GM19468 (cell line): Measurements from ENCODE around the gene HSFX4.
"Not testable (repeated sequence)": the region's sequence is repeated elsewhere in the genome, so short reads cannot be mapped to it uniquely, and the experiment has no call there.

Experiments used
- ATAC-seq: cut with Tn5 transposase; IDR thresholded peaks from one replicate; pipeline ENCODE4 v1.9.1; 2021; ENCODE audit warnings: mild to moderate bottlenecking, moderate library complexity, moderate number of reproducible peaks; ENCODE audit not compliant: unreplicated experiment; ENCODE audit errors: extremely low read depth

HSFX4 gene, protein sequence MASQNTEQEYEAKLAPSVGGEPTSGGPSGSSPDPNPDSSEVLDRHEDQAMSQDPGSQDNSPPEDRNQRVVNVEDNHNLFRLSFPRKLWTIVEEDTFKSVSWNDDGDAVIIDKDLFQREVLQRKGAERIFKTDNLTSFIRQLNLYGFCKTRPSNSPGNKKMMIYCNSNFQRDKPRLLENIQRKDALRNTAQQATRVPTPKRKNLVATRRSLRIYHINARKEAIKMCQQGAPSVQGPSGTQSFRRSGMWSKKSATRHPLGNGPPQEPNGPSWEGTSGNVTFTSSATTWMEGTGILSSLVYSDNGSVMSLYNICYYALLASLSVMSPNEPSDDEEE

DNA sequence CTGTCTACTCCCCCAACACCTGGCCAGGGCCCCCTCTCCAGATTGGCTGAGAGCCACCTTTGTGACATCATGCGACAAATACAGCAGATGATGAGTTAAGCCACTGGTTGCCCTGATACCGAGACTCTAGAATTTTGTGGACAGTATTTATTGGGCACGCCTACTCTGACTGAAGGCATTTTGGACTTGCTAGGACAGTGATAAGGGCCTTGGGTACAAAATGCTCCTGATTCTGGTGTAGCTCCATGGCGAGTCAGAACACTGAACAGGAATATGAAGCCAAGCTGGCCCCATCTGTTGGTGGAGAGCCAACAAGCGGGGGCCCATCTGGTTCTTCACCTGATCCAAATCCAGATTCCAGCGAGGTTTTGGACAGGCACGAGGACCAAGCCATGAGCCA, at the start of gene HSFX4:
Gene HSFX4, plus strand, starts transcription at position 174 of the 400 bp plus-strand sequence. Its CDS starts 72 bp downstream, at position 246.
- not testable (repeated sequence) for ATAC-seq

DNA sequence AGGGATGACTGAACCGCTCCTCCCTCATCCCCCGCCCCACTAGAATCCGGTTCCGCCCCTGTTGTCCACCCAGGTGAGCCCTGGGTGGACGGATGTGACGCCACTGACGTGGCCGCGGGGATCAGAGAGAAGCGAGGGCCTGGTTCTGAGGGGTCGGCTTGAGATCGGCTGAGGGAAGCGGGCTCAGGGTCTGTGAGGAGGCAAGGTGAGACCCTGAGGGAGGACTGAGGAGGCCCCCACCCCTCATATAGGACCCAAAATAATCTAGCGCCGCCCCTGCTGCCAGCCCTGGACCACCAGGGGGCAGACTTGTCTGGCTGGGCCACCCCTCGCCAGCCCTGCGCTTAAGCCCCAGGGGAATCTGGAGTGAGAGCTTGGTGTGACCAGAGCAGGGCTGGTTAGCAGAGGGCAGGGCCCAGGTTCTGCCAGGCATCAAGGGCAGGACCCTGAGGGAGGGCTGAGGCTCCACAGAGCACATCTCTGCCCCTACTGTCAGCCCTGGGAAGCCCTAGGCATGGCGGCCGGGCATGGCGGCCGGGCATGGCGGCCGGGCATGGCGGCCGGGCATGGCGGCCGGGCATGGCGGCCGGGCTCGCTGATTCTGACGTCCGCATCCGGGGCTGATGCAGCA, 48.2 kb upstream of the HSFX4 start, which contains the start of gene MAGEA8:
Gene MAGEA8, plus strand, starts transcription at position 103 of the 631 bp plus-strand sequence. CDS start 3,090 bp downstream, outside the sequence.
- ATAC-seq, result no peak

DNA sequence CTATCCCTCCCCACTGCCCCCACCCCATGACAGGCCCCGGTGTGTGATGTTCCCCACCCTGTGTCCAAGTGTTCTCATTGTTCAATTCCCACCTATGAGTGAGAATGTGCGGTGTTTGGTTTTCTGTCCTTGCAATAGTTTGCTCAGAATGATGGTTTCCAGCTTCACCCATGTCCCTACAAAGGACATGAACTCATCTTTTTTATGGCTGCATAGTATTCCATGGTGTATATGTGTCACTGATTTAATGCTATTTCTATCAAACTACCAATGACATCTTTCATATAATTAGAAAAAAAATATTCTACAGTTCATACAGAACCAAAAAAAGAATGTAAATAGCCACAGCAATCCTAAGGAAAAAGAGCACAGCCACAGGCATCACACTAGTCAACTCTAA, 38.5 kb upstream of the HSFX4 start:
- ATAC-seq, result not testable (repeated sequence)

DNA sequence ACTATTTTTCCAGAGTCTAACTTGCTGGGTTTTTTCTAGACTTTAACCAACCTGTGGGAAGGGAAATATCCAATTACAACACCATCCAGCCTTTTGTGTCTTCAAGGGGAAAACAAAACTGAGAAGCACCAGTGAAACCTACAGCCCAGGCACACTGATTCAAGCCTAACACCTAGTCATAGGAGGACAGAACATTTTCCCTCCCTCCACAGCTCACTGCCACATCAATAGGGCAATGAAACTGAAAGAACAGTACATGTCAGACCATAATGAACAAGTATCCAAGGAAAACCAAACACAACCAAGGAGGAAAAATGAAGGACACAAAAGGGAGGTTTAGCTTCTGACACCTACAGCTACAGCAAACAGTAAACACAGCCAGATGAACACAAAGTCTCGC, 30.8 kb upstream of the HSFX4 start:
- no peak for ATAC-seq

DNA sequence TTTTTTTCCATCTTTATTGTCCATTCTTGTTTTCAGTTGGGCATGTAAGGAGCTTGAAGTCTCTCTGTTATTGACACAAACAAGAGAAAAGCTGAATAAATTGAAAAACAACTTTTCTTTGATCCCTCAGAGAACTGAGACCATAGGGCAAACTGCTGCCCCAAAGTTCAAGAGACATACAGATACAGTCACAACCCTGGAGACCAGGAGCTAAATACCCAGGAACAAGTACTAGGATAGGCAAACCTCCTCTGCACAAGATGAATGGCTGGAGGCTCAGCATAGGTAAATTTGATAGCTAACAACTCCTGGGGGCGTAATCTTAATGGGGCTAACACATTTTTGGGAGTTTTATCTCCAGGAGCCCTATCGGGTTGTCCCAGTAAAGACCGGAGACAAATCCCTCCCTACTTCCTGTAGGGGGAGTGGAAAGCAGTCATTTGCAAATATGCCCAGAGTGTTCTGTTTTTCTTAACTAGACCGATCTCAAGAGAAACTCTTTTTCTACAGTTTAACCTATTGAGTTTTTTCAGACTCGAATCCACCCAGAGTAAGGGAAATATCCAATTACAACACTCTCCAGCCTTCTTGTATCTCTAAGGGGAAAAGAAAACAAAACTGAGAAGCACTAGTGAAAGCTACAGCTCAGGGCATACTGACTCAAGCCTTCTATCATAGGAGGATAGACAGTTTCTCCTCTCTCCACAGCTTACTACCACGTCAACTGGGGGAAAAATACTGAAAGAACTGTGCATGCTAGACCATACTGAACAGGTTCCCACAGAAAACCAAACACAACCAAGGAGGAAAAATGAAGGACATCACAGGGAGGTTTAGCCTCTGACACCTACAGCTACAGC, 25.3 kb upstream of the HSFX4 start:
- peak; percentile 76 for ATAC-seq

DNA sequence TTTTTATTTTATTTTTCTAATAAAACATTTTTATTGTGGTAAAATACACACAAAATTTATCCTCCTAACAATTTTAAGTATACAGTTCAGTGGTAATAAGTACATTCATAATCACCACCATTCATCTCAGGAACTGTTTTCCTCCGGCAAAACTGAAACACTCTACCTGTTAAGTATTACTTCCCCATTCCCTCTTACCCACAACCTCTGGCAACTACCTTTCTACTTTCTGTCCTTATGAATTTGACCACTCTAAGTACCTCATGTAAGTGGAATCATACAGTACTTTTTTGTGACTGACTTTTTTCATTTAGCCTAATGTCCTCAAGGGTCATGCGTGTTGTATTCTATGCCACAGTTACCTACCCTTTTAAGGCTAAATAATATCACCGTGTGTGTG, 21.1 kb upstream of the HSFX4 start:
- peak; percentile 47 for ATAC-seq

DNA sequence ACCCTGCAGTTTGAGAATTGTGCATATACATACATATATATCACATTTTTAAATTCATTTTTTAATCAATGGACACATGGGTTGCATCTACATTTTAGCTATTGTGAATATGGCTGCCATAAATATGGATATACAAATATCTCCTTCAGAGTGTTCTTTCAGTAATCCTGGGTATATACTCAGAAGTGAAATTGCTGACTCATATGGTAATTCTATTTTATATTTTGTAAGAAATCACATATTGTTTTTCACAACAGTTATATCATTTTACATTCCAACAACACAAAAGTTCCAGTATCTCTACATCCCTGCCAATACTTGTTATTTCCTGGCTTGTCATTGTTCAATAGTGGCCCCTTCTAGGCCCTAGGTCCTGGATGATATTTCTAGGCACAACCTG, 20.6 kb upstream of the HSFX4 start:
- no peak for ATAC-seq

DNA sequence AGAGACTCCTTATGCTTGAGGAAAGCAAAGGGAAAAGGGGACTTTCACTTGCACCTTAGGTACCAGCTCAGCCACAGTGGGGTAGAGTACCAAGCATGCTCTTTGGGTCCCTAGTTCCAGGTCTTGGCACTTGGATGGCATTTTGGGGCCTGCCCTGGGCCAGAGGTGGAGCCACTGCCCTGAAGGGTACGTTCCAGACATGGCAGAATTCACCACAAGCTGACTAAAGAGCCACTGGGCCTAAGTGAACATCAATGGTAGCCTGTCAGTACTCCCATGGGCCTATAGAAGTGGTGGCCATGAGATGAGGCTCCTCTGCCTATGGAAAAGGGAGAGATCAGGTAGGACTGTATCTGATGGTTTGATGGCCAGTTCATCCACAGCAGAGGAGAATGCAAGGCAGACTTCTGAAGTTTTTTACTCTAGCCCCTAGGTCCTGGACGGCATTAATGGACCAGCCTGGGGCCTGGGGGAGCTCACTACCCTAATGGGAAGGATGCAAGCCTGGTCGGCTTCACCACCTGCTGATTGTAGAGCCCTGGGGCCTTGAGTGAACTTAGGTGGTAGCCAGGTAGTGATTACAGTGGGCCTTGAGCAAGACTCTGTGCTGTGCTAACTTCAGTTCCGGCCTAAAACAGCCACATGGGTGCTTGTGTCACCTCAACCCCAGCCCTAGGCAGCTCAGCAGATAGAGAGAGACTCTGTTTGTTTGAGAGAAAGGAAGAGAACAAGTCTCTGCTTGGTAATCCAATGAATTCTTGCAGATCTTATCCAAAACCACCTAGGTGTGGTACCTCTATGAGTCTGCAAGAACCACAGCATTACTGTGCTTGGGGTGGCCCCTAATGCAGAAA, 19.8 kb upstream of the HSFX4 start:
- no peak for ATAC-seq

DNA sequence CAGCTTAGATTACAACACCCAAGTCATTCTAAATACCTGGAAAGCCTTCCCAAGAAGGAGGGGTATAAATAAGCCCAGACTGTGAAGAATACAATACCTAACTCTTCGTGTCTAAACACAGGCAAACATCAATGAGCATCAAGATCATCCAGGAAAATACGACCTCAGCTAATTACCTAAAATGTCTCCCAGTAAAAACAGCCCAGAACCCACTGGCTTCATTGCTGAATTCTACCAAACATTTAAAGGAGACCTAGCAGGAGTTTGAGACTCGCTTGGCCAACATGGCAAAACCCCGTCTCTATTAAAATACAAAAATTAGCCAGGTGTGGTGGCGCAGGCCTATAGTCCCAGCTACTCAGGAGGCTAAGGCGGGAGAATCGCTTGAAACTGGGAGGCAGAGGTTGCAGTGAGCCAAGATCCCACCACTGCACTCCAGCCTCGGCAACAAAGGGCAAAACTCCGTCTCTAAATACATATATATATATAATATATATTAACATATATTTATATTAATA, 19.1 kb upstream of the HSFX4 start:
- ATAC-seq, result no peak

DNA sequence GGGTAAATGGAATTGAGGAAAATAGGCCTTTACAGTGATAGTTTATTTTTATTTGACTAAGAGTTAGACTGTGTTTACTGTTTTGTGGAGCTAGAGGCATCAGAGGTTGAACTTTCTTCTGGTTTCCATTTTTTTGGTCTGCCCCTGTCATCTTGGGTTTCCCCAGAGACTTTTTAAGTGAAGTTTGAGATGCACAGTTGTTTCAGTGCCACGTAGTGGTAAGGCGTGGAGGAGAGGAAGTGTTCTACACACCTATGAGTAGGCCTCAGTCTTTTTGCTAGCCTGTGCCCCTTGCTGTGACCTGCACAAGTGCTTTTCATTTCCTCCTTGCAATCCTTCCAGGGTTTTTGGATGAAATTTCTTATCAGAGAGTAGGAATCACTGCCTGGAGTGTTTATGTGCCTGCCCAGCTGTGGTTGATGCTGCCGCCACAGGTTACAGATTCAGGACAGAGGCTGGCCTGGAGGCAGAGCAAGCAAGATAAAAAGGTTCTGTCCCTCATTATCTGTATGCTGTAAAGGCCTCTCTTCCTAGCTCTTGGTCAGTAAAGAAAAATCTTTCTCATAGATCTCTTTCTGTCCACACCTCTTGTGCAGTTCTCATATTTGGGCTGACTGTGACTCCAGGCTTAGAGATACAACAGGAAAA, 12.5 kb upstream of the HSFX4 start:
- ATAC-seq, result no peak

DNA sequence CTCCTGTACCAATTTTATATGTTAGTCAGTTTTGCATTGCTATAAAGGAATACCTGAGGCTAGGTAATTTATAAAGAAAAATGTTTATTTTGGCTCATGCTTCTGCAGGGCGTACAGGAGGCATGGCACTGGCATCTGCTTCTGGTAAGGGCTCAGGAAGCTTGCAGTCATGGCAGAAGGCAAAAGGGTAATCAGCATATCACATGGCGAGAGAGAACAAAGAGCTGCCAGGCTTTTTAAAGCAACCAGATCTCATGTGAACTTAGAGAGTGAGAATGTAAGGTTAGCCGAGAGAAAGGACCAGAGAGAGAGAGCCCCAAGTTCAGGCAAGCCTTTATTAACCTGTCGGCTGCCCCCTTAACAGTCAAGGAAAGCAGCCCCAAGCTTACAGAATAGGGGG, 5.5 kb upstream of the HSFX4 start:
- not testable (repeated sequence) for ATAC-seq

DNA sequence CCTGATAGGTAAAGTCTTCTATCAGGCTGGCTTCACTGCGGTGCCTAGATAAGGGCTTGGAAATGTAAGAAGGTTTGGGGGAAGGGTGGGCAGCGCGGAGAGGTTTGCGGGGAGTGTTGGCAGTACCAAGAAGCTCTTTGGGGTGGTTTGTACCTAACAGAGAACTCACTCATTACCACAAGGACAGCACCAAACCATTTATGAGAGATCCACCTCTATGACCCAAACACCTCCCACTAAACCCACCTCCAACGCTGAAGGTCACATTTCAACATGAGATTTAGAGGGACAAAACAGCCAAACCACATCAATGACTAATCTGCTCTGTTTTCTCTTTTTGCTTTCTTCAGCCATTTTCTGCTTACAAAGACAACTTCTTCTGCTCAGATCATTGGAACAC, 4.9 kb upstream of the HSFX4 start:
- not testable (repeated sequence) for ATAC-seq

DNA sequence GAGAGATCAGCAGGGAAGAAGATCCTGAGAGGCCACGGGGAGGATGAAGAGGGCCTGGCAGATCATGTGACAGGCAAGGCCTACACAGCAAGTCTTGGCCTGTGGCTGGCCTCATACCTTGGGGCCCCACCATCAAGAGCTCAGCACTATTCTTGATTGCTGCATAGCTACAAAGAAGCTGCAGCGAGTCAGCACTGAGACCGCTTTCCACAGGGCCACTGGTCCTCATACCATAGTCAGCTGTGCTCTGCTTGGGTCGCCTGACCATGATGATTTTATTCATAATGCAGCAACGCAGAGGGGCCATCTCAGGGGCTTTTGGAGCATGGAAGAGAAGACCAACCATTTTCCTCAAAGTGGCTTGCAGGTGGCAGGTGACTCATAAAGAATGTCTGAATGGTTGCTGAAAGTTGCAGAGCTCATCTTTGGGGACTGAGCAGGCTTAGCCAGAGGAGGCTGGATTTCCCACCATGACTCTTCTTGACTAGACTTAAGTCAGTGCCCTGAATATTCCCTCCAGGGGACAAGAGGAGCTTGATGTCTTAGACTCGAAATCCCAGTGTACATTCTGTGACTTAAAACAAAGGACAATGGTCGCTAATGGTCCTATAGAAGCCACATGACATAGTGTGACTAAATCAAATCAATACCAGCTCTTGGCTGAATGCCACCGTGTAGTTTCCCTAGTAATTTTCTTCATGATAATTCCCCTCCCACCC, 2.0 kb upstream of the HSFX4 start:
- ATAC-seq, result not testable (repeated sequence)

DNA sequence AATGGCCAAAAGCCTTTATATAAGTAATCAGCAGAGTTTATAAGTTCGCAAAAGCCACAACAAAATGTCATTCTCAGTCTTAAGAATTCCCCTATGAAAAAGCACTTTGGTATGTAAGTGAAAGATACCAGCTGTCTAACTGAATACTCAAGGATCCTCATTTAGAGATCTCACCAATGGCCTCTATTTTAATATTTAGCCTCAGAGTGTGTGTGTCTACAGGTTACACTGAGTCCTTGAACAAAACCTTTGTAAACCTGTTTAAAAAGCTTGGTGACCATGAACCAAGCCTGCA, 1.5 kb upstream of the HSFX4 start:
- not testable (repeated sequence) for ATAC-seq

DNA sequence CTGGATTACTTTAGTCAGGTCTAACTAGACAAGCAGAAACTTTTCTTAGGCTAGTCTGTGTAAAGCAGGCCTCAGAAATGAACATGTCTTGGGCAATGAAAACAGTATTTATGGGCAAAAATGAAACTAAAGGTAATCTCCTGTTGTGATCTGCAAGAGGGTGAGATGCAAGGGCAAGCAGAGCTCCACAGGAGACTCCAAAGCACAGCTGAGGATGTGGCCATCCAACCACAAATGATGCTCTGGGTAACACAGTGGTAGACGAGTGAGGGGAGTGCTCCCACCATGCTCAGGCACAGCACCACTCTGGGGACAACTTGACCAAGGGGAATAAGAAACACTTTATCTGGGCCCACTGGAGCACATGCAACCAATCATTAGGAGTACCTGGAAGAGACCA, 738 bp upstream of the HSFX4 start:
- not testable (repeated sequence) for ATAC-seq

DNA sequence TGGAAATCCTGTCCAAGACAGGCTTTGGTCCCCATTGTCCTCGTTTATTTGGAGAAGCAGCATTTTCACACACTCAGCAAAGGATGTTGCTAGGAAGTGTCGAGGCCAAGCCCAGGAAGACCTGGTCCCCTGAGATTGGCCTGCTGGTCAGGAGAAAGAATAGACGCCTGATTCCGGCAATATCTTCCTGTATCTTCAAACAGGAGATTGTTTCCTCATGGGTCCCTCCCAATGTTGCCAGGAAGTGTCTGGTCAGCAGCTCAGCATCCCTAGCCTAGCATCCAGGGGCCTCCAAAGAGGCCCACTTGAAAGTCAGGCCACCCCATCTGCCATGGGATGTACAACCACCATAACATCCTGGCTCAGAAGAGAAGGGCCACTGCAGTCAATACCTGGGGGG, 2.0 kb downstream of the HSFX4 start:
- ATAC-seq, result not testable (repeated sequence)

DNA sequence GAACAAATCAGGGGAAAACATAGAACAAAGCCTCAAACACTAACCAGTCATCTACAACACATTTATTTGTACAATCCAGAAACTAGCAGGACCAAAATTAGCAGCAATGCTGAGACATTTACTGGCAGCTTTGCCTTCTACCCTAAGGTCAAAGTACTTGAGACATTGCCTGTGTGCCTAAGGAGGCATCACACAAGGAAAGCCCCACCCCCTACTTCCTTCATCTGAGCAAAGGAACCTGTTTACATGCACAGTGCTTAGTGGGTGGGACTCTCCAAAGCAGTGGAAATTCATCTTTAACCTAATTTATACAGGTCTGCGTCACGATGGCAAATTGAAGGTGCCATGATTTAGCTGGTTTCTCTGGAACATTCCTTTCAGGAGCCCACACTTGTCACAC, 2.8 kb downstream of the HSFX4 start:
- ATAC-seq, result not testable (repeated sequence)

DNA sequence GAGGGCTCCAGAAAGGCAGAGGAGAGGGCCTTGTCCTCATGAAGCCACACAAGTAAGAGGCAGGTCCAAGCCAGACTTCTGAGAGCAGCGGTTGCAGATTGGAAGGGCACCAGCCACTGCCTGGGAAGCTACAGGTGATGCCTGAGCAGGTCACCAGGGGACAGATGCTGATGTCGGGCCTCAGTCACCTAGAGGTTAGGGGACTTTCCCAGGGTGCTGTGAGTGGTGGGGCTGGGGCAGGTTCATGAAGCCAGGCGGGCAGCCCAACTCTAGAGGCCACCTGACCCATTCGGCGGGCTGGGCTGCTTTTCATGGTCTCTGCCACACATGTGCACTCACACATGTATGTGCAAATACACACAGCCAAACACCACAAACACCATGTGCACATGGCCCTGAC, 3.6 kb downstream of the HSFX4 start:
- ATAC-seq, result not testable (repeated sequence)

DNA sequence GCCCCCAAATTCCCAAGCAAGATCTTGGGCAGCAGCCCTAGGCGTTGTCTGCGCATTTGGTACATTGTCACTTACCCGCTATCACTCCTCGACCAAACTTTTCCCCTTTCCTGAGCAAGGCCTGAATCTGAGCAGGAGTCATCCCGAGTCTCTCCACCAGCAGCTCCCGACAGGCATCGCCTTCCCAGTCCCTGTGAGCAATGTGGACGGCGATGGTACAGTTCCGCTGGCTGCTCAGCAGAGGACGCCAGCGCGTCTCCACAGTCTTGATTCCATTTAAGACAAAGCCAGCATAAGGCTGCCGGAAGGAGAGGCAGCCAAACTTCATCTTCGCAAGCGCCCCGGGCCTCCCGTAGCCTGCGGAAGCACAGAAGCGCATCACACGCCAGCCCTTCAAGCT, 4.2 kb downstream of the HSFX4 start:
- ATAC-seq, result not testable (repeated sequence)
